Right atrium auricular region (tissue), 2 donors: ENCODE results near the gene LDB2. TPM values are rescaled to one million over a fixed set of nuclear protein-coding genes. Genes with fewer than 3 reads are reported as not detected.

Source experiments
- DNase-seq: peaks from one replicate; pipeline ENCODE4 v3.0.0-alpha.2; 2019; ENCODE audit warnings: low spot score
- H3K27ac ChIP-seq, 2 donors: fragments of 200-600 bp; sonication (generic); 1 replicate in 1 of 2; 2 replicates in 1 of 2; pipeline ENCODE4 v1.5.1; 2016 to 2019
- H3K27me3 ChIP-seq, 2 donors: fragments of 200-600 bp; sonication (generic); one replicate each; pipeline versions ENCODE4 v1.5.1 to v1.6.0; 2017 to 2019
- H3K36me3 ChIP-seq: fragments of 200-600 bp; sonication (generic); one replicate; pipeline ENCODE4 v1.5.1; 2016
- H3K4me1 ChIP-seq, 2 donors: fragments of 200-600 bp; sonication (generic); one replicate each; pipeline versions ENCODE4 v1.5.1 to v1.6.0; 2017 to 2019
- H3K4me3 ChIP-seq, 2 donors: fragments of 200-600 bp; sonication (generic); 1 replicate in 1 of 2; 2 replicates in 1 of 2; pipeline ENCODE4 v1.5.1; 2017 to 2019; ENCODE audit warnings: mild to moderate bottlenecking in 1 of 2, moderate library complexity in 1 of 2
- H3K9me3 ChIP-seq, 2 donors: fragments of 200-600 bp; sonication (generic); one replicate each; pipeline ENCODE4 v1.5.1; 2019
- CTCF ChIP-seq, 2 donors: fragments of 200-600 bp; sonication (generic); IDR thresholded peaks; one replicate each; pipeline ENCODE4 v1.5.1; 2019; ENCODE audit warnings: antibody characterized with exemption in 2 of 2
- total RNA-seq, 2 donors: library from RNA; depleted of rRNA; stranded (reverse); fragments of >200 nt; gene quantifications; one replicate each; pipeline ENCODE4 v1.1.0, GENCODE V29; 2016

LDB2 gene
- total RNA-seq, 2 donors from 2014 or later: 35.2 to 64.4 TPM

GRCh38 chr4:16591272-16591826, 307.1 kb downstream of the LDB2 start:
- H3K4me3 ChIP-seq: no peak overlapping the region
- no peaks in the 10 kb centered on the region for H3K27me3 ChIP-seq
- H3K9me3 ChIP-seq: no peaks in the 10 kb centered on the region
- no peaks in the 10 kb centered on the region for H3K36me3 ChIP-seq
- H3K4me1 ChIP-seq: peaks cover 0 to 8% of the 10 kb centered on the region in 2 donors
- no peak for DNase-seq
- no peak overlapping the region for H3K27ac ChIP-seq
- no peak for TF ChIP-seq CTCF (IDR thresholded peaks at IDR 0.05)

- no peak for DNase-seq
- H3K27me3 ChIP-seq: no peaks in the 10 kb centered on the region
- no peaks in the 10 kb centered on the region for H3K9me3 ChIP-seq
- peaks cover 0 to 8% of the 10 kb centered on the region in 2 donors for H3K4me1 ChIP-seq
- no peak overlapping the region for H3K4me3 ChIP-seq
- H3K27ac ChIP-seq: no peak overlapping the region
- no peak for TF ChIP-seq CTCF (IDR thresholded peaks at IDR 0.05)
- H3K36me3 ChIP-seq: no peaks in the 10 kb centered on the region
These were observed 307.6 kb downstream of the LDB2 start for GRCh38 chr4:16590797-16591196.

- Histone ChIP-seq H3K27ac (no peak overlapping the region), H3K4me1 (peaks cover 0 to 8% of the 10 kb centered on the region in 2 donors), H3K27me3 (no peaks in the 10 kb centered on the region), H3K9me3 (no peaks in the 10 kb centered on the region), H3K36me3 (no peaks in the 10 kb centered on the region), H3K4me3 (no peak overlapping the region)
- TF ChIP-seq CTCF (IDR thresholded peaks at IDR 0.05): no peak
- no peak for DNase-seq
These were observed 309.8 kb downstream of the LDB2 start for GRCh38 chr4:16588651-16589050.

GRCh38 chr4:16588149-16588548, 310.3 kb downstream of the LDB2 start:
- no peaks in the 10 kb centered on the region for H3K9me3 ChIP-seq
- no peak for TF ChIP-seq CTCF (IDR thresholded peaks at IDR 0.05)
- no peaks in the 10 kb centered on the region for H3K27me3 ChIP-seq
- no peak overlapping the region for H3K4me3 ChIP-seq
- H3K27ac ChIP-seq: no peak overlapping the region
- H3K36me3 ChIP-seq: no peaks in the 10 kb centered on the region
- H3K4me1 ChIP-seq: peaks cover 0 to 8% of the 10 kb centered on the region in 2 donors
- DNase-seq: no peak

GRCh38 chr4:16585053-16585452, 313.4 kb downstream of the LDB2 start:
- Histone ChIP-seq H3K4me3 (no peak overlapping the region), H3K27me3 (no peaks in the 10 kb centered on the region), H3K9me3 (no peaks in the 10 kb centered on the region), H3K36me3 (no peaks in the 10 kb centered on the region), H3K27ac (no peak overlapping the region), H3K4me1 (no peaks in the 10 kb centered on the region)
- DNase-seq: no peak
- TF ChIP-seq CTCF (IDR thresholded peaks at IDR 0.05): no peak

- no peak for DNase-seq
- TF ChIP-seq CTCF (IDR thresholded peaks at IDR 0.05): no peak
These were observed 314.7 kb downstream of the LDB2 start for GRCh38 chr4:16583764-16584163.

More at GRCh38 chr4:16583764-16584163, 314.7 kb downstream of the LDB2 start:
- no peaks in the 10 kb centered on the region for H3K27me3 ChIP-seq
- H3K4me1 ChIP-seq: no peaks in the 10 kb centered on the region
- no peaks in the 10 kb centered on the region for H3K9me3 ChIP-seq
- no peak overlapping the region for H3K4me3 ChIP-seq
- H3K36me3 ChIP-seq: no peaks in the 10 kb centered on the region
- no peak overlapping the region for H3K27ac ChIP-seq
